DOHH2 (cell line): ENCODE measurements around the gene PPP1R26.

ENCODE experiments used
- H3F3A ChIP-seq: fragments of 200-600 bp; sonication (generic), shearing (Covaris generic); 2 replicates; pipeline ENCODE4 v1.6.0; 2016; ENCODE audit warnings: antibody characterized with exemption, mild to moderate bottlenecking; ENCODE audit not compliant: control insufficient read depth, insufficient read depth
- H3K27ac ChIP-seq: fragments of 200-600 bp; sonication (generic); 2 replicates; pipeline ENCODE4 v1.5.1; 2014; ENCODE audit warnings: low read depth, mild to moderate bottlenecking, low read length, moderate library complexity
- H3K27me3 ChIP-seq: fragments of 200-600 bp; sonication (generic); 2 replicates; pipeline ENCODE4 v1.6.1; 2014; ENCODE audit warnings: mild to moderate bottlenecking, low read length, mixed read lengths; ENCODE audit not compliant: control insufficient read depth
- H3K36me3 ChIP-seq: fragments of 200-600 bp; sonication (generic); 2 replicates; pipeline ENCODE4 v1.6.1; 2014; ENCODE audit warnings: mild to moderate bottlenecking, low read length, moderate library complexity, mixed read lengths; ENCODE audit not compliant: control insufficient read depth
- H3K4me1 ChIP-seq: fragments of 200-600 bp; sonication (generic); 2 replicates; pipeline ENCODE4 v1.6.1; 2014; ENCODE audit warnings: mild to moderate bottlenecking, low read length, mixed read lengths; ENCODE audit not compliant: control insufficient read depth
- H3K4me2 ChIP-seq: fragments of 200-600 bp; sonication (generic); 2 replicates; pipeline ENCODE4 v1.6.0; 2014; ENCODE audit warnings: mild to moderate bottlenecking, low read length, moderate library complexity
- H3K4me3 ChIP-seq: fragments of 200-600 bp; sonication (generic); 2 replicates; pipeline ENCODE4 v1.5.1; 2014; ENCODE audit warnings: mild to moderate bottlenecking, low read length, mixed read lengths
- H3K79me2 ChIP-seq: fragments of 200-600 bp; sonication (generic); 2 replicates; pipeline ENCODE4 v1.6.1; 2014; ENCODE audit warnings: mild to moderate bottlenecking, low read length, mixed read lengths; ENCODE audit not compliant: control insufficient read depth
- H3K9me2 ChIP-seq: fragments of 200-600 bp; sonication (generic); replicated peaks from 2 replicates; pipeline ENCODE4 v1.6.1; 2014; ENCODE audit warnings: mild to moderate bottlenecking, low read length, mixed read lengths; ENCODE audit not compliant: control insufficient read depth
- H3K9me3 ChIP-seq: fragments of 200-600 bp; sonication (generic); 2 replicates; pipeline ENCODE4 v1.6.1; 2014; ENCODE audit warnings: antibody characterized with exemption, low read length, mixed read lengths; ENCODE audit not compliant: control insufficient read depth, insufficient read depth
- H4K20me1 ChIP-seq: fragments of 200-600 bp; sonication (generic); 2 replicates; pipeline ENCODE4 v1.6.0; 2014; ENCODE audit warnings: low read depth, mild to moderate bottlenecking, antibody characterized with exemption, low read length, moderate library complexity; ENCODE audit not compliant: control insufficient read depth, insufficient read depth
- EZH2phosphoT487 ChIP-seq: fragments of 200-600 bp; sonication (generic); IDR thresholded peaks from 2 replicates; pipeline ENCODE4 v1.6.1; 2017; ENCODE audit warnings: borderline replicate concordance, mild to moderate bottlenecking, antibody characterized with exemption, low read length, moderate library complexity, mixed read lengths
- TF ChIP-seq, protein P1 (sequence below): fragments of 200-600 bp; sonication (generic); IDR thresholded peaks from one replicate; pipeline ENCODE4 v1.5.1; 2014; ENCODE audit warnings: antibody characterized with exemption, mild to moderate bottlenecking, low read depth, low read length; ENCODE audit not compliant: poor library complexity, severe bottlenecking

PPP1R26 gene

DNA sequence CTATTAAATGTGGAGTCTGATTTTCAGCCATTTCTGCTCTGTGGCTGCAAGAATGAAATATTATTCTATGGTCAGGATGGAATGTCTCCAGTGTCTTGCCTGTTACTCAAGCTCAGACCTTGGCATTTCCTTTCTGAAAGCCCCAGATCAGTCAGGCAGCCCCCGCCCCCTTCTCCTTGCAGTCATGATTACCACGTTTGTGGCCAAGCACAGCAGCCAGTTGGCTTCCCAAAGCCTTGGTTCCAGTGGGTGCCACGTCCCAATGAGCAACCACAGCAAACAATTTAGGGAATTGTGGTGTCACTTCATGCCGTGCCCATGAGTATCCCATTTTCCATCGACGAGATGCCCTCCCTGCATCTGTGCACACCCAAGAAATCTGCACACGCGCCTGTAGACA, 56.6 kb downstream of the PPP1R26 start:
- no peaks in the 10 kb centered on the region for H3K27me3 ChIP-seq

More for the DNA sequence above, 56.6 kb downstream of the PPP1R26 start:
- H3F3A ChIP-seq: 0 out of 2 replicates have a peak, but pooled peaks cover 2% of the 10 kb centered on the region
- no peak overlapping the region for H3K27ac ChIP-seq
- H3K9me3 ChIP-seq: no peaks in the 10 kb centered on the region
- H3K9me2 ChIP-seq: no peaks in the 10 kb centered on the region
- H3K36me3 ChIP-seq: no peaks in the 10 kb centered on the region
- no peak overlapping the region for H3K4me3 ChIP-seq
- H3K4me1 ChIP-seq: no peaks in the 10 kb centered on the region
- H3K79me2 ChIP-seq: no peaks in the 10 kb centered on the region
- no peak for TF ChIP-seq EZH2phosphoT487
- TF ChIP-seq, protein P1, sequence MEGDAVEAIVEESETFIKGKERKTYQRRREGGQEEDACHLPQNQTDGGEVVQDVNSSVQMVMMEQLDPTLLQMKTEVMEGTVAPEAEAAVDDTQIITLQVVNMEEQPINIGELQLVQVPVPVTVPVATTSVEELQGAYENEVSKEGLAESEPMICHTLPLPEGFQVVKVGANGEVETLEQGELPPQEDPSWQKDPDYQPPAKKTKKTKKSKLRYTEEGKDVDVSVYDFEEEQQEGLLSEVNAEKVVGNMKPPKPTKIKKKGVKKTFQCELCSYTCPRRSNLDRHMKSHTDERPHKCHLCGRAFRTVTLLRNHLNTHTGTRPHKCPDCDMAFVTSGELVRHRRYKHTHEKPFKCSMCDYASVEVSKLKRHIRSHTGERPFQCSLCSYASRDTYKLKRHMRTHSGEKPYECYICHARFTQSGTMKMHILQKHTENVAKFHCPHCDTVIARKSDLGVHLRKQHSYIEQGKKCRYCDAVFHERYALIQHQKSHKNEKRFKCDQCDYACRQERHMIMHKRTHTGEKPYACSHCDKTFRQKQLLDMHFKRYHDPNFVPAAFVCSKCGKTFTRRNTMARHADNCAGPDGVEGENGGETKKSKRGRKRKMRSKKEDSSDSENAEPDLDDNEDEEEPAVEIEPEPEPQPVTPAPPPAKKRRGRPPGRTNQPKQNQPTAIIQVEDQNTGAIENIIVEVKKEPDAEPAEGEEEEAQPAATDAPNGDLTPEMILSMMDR: no peak
- no peak overlapping the region for H3K4me2 ChIP-seq
- H4K20me1 ChIP-seq: no peaks in the 10 kb centered on the region
